Measurements from ENCODE around the gene UMOD. TPM values are rescaled to one million over a fixed set of nuclear protein-coding genes. Genes with fewer than 3 reads are reported as not detected.

UMOD gene
- total RNA-seq, 2 donors from 2014 or later, result not detected

DNA sequence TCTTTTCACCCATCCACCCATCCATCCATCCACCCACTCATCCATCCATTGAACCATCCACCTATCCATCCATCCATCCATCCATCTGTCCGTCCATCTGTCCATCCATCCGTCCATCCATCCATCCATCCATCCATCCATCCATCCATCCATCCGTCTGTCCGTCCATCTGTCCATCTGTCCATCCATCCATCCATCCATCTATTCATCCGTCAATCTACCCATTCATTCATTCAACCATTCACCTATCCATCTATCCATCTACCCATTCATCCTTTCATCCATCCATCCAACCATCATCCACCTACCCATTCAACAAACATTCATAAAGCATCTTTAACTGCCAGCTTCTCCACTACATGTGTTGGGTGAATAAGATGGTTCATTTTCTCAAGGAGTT is 54.1 kb downstream of the UMOD start:
- no peak overlapping the region for H3K4me3 ChIP-seq
- DNase-seq (ENCODE audit: low spot score) (no peak), ATAC-seq (ENCODE audit: insufficient number of reproducible peaks, low FRiP score, low read depth) (no peak)
- H3K9me3 ChIP-seq, result no peaks in the 10 kb centered on the region
- H3K27ac ChIP-seq, result no peak overlapping the region
- H3K27me3 ChIP-seq (replicated peaks; ENCODE audit: insufficient read depth), result no peaks in the 10 kb centered on the region
- no peaks in the 10 kb centered on the region for H3K36me3 ChIP-seq
- no peaks in the 10 kb centered on the region for H3K4me1 ChIP-seq (ENCODE audit: control insufficient read depth in 1 of 2, low read depth in 2 of 2)
- TF ChIP-seq, protein P1, sequence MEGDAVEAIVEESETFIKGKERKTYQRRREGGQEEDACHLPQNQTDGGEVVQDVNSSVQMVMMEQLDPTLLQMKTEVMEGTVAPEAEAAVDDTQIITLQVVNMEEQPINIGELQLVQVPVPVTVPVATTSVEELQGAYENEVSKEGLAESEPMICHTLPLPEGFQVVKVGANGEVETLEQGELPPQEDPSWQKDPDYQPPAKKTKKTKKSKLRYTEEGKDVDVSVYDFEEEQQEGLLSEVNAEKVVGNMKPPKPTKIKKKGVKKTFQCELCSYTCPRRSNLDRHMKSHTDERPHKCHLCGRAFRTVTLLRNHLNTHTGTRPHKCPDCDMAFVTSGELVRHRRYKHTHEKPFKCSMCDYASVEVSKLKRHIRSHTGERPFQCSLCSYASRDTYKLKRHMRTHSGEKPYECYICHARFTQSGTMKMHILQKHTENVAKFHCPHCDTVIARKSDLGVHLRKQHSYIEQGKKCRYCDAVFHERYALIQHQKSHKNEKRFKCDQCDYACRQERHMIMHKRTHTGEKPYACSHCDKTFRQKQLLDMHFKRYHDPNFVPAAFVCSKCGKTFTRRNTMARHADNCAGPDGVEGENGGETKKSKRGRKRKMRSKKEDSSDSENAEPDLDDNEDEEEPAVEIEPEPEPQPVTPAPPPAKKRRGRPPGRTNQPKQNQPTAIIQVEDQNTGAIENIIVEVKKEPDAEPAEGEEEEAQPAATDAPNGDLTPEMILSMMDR (IDR thresholded peaks at IDR 0.05), result no peak

DNA sequence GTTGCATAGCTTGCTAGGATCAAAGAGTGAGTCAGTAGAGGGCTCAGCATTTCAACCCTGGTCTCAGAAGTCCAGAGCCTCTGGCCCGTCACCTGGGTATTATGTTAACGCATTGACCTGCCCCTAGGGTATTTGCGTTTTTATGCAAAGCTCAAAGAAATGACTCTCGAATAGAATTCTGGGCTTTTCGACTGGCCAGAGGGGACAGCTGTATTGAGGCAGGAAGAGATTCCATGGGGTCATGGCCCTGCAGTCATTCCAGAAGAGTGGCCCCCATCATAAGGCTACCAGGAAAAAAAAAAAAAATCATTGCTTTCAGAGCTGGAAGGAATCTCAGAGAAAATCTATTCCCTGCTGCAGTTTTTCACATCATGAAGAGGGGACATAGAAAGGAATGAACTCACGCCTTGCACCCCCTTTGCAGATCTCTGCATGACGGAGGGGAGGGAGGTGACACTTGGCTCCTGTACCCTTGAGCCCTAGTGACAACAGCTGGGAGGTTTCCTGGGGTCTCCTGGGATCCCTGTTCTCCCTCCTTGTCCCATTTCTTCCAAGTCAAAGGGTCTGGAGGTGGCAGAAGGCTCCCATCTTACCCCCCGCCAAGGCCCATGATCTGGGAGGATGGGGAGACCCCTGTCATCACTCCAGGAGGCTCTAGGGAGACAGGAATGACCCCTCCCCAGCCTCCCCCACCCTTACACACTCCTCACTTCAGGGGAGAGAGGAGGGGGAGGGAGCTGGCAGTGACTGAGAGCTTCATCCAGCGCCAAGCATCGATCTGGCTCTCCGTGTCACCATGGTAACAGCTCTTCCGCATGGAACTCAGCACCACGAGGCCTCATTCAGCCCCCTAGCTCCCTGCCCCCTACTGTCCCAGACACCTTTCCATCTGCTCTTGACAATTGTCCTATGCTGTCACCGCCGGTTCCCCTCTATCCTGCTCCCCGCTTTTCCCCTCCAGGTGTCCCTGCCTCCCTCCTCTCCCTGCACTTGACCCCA is 61.0 kb downstream of the UMOD start:
- Histone ChIP-seq H3K36me3 (no peaks in the 10 kb centered on the region), H3K27ac (no peak overlapping the region), H3K4me1 (ENCODE audit: control insufficient read depth in 1 of 2, low read depth in 2 of 2) (no peaks in the 10 kb centered on the region), H3K9me3 (no peaks in the 10 kb centered on the region), H3K4me3 (no peak overlapping the region), H3K27me3 (replicated peaks; ENCODE audit: insufficient read depth) (no peaks in the 10 kb centered on the region)
- DNase-seq (ENCODE audit: low spot score), result no peak
- TF ChIP-seq, protein P1 (IDR thresholded peaks at IDR 0.05), result no peak
- no peak for ATAC-seq (ENCODE audit: insufficient number of reproducible peaks, low FRiP score, low read depth)

DNA sequence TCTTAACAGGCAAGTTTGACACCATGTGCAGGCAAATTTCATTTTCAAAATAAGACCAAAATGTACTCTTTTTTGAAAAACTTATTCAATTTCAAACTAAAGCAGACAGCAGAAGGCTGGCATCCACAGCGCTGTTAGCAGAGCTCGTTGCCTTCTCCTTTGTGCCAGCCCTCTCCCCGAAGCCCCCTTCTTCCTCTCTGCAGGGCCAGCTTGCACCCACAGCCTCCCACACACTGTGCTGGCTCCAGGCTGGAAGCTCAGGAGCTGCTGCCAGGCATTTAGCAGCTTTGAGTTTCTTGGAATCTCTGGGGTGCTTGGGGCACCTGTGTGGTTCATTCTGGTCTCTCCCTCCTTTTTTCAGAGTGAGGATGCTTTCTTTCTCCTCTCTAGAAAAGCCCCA is 62.9 kb downstream of the UMOD start:
- ATAC-seq (ENCODE audit: insufficient number of reproducible peaks, low FRiP score, low read depth) (no peak), DNase-seq (ENCODE audit: low spot score) (no peak)
- Histone ChIP-seq H3K4me3 (no peak overlapping the region), H3K36me3 (no peaks in the 10 kb centered on the region), H3K27me3 (replicated peaks; ENCODE audit: insufficient read depth) (no peaks in the 10 kb centered on the region), H3K9me3 (no peaks in the 10 kb centered on the region), H3K4me1 (ENCODE audit: control insufficient read depth in 1 of 2, low read depth in 2 of 2) (no peaks in the 10 kb centered on the region), H3K27ac (no peak overlapping the region)
- TF ChIP-seq, protein P1 (IDR thresholded peaks at IDR 0.05), result no peak

DNA sequence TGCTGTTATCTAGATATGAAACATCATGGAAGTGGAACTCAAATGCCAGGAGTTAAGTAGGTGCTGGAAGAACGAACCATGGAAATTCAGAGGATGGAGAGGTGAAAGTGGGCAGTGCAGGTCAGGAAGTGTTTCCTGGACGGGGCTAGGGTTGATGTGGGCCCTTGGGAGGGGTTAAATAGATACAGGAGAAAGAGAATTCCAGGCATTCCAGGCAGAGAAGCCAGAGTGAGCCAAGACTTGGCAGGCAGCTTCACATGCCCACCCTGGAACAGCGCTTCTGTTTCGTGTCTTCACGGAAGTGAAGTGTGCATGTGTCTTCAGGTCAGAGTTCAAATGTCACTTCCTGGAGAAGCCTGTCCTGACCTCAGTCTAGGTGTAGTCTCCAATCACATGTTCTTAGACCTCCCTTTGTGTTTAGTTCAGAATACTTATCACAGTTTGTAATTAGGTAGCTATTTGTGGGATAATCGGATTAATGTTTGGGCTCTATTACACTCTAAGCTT is 66.5 kb downstream of the UMOD start:
- ATAC-seq (ENCODE audit: insufficient number of reproducible peaks, low FRiP score, low read depth) (no peak), DNase-seq (ENCODE audit: low spot score) (no peak)
- no peaks in the 10 kb centered on the region for H3K27me3 ChIP-seq (replicated peaks; ENCODE audit: insufficient read depth)
- no peaks in the 10 kb centered on the region for H3K4me1 ChIP-seq (ENCODE audit: control insufficient read depth in 1 of 2, low read depth in 2 of 2)
- H3K4me3 ChIP-seq, result no peak overlapping the region
- H3K9me3 ChIP-seq, result no peaks in the 10 kb centered on the region
- no peaks in the 10 kb centered on the region for H3K36me3 ChIP-seq
- no peak overlapping the region for H3K27ac ChIP-seq
- TF ChIP-seq, protein P1 (IDR thresholded peaks at IDR 0.05), result no peak

Other genes with a start within 250 kb of the UMOD start
- 1 to 10 TPM; 2.6 to 8.7 TPM for gene GP2, start 25.2 kb downstream of the UMOD start, total RNA-seq
- gene PDILT, start 52.0 kb upstream of the UMOD start, total RNA-seq, result not detected
- 10 to 100 TPM in 1 of 2 donors, under 1 TPM in 1; 0.78 to 11.0 TPM for gene ACSM5, start 56.8 kb upstream of the UMOD start, total RNA-seq
- not detected for gene ACSM2A, start 98.8 kb upstream of the UMOD start, total RNA-seq
- not detected for gene ACSM2B, start 223.7 kb upstream of the UMOD start, total RNA-seq

Measured in thoracic aorta (tissue), 2 donors.